PC-3 (cell line): Measurements from ENCODE around the gene KISS1. TPM values are rescaled to one million over a fixed set of nuclear protein-coding genes. Genes with fewer than 3 reads are reported as not detected.

ENCODE experiments used
- ATAC-seq: fragments of 200-7000 bp; cut with Tn5 transposase; 2 replicates; pipeline ENCODE4 v1.9.1; 2020; ENCODE audit warnings: mild to moderate bottlenecking, moderate library complexity
- BruUV-seq: library from RNA; stranded (reverse); fragments of 400-500 nt; replicated peaks from 2 replicates; lab custom pipeline; 2021; lab: Mats Ljungman, UMichigan
- CTCF ChIA-PET: fragments of 300-600 bp; sonication (Branson Sonifier 250); formaldehyde crosslinking; loops from one replicate; lab custom pipeline; 2022; ENCODE audit warnings: antibody characterized with exemption; lab: Charles Lee
- POLR2A ChIA-PET: fragments of 300-600 bp; sonication (Branson Sonifier 250); formaldehyde crosslinking; loops from one replicate; lab custom pipeline; 2022; ENCODE audit warnings: antibody characterized with exemption; ENCODE audit not compliant: unreplicated experiment; lab: Charles Lee
- DNase-seq: peaks from one replicate; pipeline ENCODE4 v3.0.0-alpha.2; 2015
- H2AFZ ChIP-seq: fragments of 300-600 bp; sonication (generic); 2 replicates; pipeline ENCODE4 v1.6.0; 2016; ENCODE audit warnings: antibody characterized with exemption, low read length
- H3F3A ChIP-seq: fragments of 300-600 bp; sonication (generic); one replicate; pipeline ENCODE4 v1.6.0; 2017; ENCODE audit warnings: antibody characterized with exemption, low read length, control low read depth, mild to moderate bottlenecking; ENCODE audit not compliant: unreplicated experiment
- H3K27ac ChIP-seq: fragments of 300-600 bp; sonication (generic); 2 replicates; pipeline ENCODE4 v1.5.1; 2016; ENCODE audit warnings: mild to moderate bottlenecking, low read length
- H3K27me3 ChIP-seq: fragments of 300-600 bp; sonication (generic); 2 replicates; pipeline ENCODE4 v1.6.1; 2016; ENCODE audit warnings: low read length, mixed read lengths
- H3K36me3 ChIP-seq: fragments of 300-600 bp; sonication (generic); 2 replicates; pipeline ENCODE4 v1.6.1; 2016; ENCODE audit warnings: low read depth, mixed run types, low read length, mixed read lengths
- H3K4me1 ChIP-seq: fragments of 300-600 bp; sonication (generic); 2 replicates; pipeline ENCODE4 v1.5.1; 2016; ENCODE audit warnings: low read length; ENCODE audit not compliant: insufficient read depth
- H3K4me2 ChIP-seq: fragments of 300-600 bp; sonication (generic); 2 replicates; pipeline ENCODE4 v1.6.0; 2016; ENCODE audit warnings: low read length
- H3K4me3 ChIP-seq: fragments of 300-600 bp; sonication (generic); 2 replicates; pipeline ENCODE4 v1.5.1; 2016; ENCODE audit warnings: mild to moderate bottlenecking, low read length, mixed read lengths
- H3K79me2 ChIP-seq: fragments of 300-600 bp; sonication (generic); 2 replicates; pipeline ENCODE4 v1.6.1; 2017; ENCODE audit warnings: low read length, mixed read lengths
- H3K9ac ChIP-seq: fragments of 300-600 bp; sonication (generic); 2 replicates; pipeline ENCODE4 v1.6.0; 2016; ENCODE audit warnings: mild to moderate bottlenecking, low read length
- H3K9me2 ChIP-seq: fragments of 300-600 bp; sonication (generic); replicated peaks from 2 replicates; pipeline ENCODE4 v1.6.1; 2016; ENCODE audit warnings: mixed run types, low read length, mixed read lengths
- H3K9me3 ChIP-seq: fragments of 300-600 bp; sonication (generic); 2 replicates; pipeline ENCODE4 v1.6.1; 2016; ENCODE audit warnings: low read length, mixed read lengths
- H4K20me1 ChIP-seq: fragments of 300-600 bp; sonication (generic); 2 replicates; pipeline ENCODE4 v1.6.1; 2016; ENCODE audit warnings: low read length, mixed read lengths
- EZH2 ChIP-seq: fragments of 300-600 bp; sonication (generic); IDR thresholded peaks from one replicate; pipeline ENCODE4 v1.6.1; 2017; ENCODE audit warnings: antibody characterized with exemption, mild to moderate bottlenecking, low read length; ENCODE audit not compliant: unreplicated experiment
- EZH2phosphoT487 ChIP-seq: fragments of 300-600 bp; sonication (generic); IDR thresholded peaks from 2 replicates; pipeline ENCODE4 v1.6.1; 2018; ENCODE audit warnings: mild to moderate bottlenecking, antibody characterized with exemption, low read length, borderline replicate concordance
- intact Hi-C: fragments of 100-400 bp; cut with micrococcal nuclease; formaldehyde crosslinking; loops from 2 replicates; pipeline ENCODE4 v1.9.0; 2023
- total RNA-seq: library from RNA; depleted of rRNA; stranded (reverse); fragments of >200 nt; gene quantifications from 2 replicates; pipeline ENCODE4 v1.2.3, GENCODE V29; 2014
- TF ChIP-seq, protein P1 (sequence below): fragments of 300-600 bp; sonication (generic); conservative IDR thresholded peaks from 2 replicates; pipeline ENCODE4 v1.5.1; 2017; ENCODE audit warnings: antibody characterized with exemption, low read depth, mild to moderate bottlenecking, low read length

Gene KISS1
- total RNA-seq, 1 experiment from 2014 or later, result 12.3 TPM

DNA sequence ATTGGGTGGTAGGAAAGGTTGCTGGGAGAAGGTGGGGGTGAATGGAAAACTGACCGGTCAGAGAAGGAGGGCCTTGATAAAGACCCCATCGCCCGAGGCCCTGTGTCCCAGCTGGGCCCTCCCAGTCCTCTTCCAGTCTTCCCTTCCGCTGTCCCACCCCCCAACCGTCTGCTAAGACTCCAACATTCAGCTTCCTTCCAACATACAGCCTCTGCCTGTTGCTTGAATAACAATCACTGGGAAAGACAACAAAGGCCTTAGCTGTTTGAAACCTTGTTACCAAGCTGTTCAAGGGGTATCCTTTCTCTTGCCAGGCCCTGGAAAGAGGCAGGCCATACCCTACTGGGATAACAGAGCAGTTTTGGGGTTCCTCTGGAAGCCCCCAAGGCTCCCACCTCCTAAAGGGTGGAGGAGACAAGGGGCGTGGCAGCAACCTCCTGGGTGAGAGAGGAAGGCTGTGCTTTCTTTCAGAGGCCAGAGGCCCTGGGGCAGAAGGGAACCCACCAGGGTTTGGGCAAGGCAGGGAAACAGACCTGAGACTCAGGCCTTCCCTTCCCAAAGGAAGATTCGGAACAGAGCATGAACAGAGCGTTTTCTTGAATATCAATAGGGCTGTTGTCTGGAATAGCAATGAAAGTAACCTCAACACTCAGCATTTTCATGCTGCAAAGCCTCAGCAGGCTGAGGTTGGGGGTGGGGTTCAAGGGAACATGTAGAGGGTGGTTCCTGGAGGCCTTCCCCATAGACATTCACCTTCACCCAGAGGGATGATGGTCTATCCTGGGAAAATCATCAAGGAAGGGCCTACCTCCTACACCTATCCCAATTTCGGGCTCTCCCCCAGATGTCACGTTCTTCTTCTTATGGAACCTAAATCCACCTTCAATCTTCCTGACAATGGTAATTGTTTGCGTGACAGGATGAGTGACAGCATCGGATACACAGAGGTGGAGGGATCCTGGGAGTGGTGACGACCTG, 48.6 kb downstream of the KISS1 start:
- H3K9me2 ChIP-seq, result no peaks in the 10 kb centered on the region
- DNase-seq, result no peak
- intact Hi-C loops, result no loop called here
- no peak overlapping the region for H3K4me3 ChIP-seq
- H3K36me3 ChIP-seq, result no peaks in the 10 kb centered on the region
- no peak for ATAC-seq
- no peaks in the 10 kb centered on the region for H3K9me3 ChIP-seq
- peaks cover 12% of the 10 kb centered on the region; the same call in 1 of the 2 replicates for H3K4me1 ChIP-seq
- no peaks in the 10 kb centered on the region for H4K20me1 ChIP-seq
- no peak overlapping the region for H2AFZ ChIP-seq
- ChIA-PET POLR2A (no interaction called here), CTCF (no interaction called here)
- no peaks in the 10 kb centered on the region for H3K27me3 ChIP-seq
- H3K9ac ChIP-seq, result no peak overlapping the region
- no peak overlapping the region for H3K4me2 ChIP-seq
- TF ChIP-seq, protein P1, sequence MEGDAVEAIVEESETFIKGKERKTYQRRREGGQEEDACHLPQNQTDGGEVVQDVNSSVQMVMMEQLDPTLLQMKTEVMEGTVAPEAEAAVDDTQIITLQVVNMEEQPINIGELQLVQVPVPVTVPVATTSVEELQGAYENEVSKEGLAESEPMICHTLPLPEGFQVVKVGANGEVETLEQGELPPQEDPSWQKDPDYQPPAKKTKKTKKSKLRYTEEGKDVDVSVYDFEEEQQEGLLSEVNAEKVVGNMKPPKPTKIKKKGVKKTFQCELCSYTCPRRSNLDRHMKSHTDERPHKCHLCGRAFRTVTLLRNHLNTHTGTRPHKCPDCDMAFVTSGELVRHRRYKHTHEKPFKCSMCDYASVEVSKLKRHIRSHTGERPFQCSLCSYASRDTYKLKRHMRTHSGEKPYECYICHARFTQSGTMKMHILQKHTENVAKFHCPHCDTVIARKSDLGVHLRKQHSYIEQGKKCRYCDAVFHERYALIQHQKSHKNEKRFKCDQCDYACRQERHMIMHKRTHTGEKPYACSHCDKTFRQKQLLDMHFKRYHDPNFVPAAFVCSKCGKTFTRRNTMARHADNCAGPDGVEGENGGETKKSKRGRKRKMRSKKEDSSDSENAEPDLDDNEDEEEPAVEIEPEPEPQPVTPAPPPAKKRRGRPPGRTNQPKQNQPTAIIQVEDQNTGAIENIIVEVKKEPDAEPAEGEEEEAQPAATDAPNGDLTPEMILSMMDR, result no peak
- TF ChIP-seq EZH2phosphoT487, result no peak
- no peak for TF ChIP-seq EZH2
- BruUV-seq, result no TSS peak
- H3F3A ChIP-seq, result no peaks in the 10 kb centered on the region
- H3K79me2 ChIP-seq, result no peaks in the 10 kb centered on the region
- H3K27ac ChIP-seq, result no peak overlapping the region

DNA sequence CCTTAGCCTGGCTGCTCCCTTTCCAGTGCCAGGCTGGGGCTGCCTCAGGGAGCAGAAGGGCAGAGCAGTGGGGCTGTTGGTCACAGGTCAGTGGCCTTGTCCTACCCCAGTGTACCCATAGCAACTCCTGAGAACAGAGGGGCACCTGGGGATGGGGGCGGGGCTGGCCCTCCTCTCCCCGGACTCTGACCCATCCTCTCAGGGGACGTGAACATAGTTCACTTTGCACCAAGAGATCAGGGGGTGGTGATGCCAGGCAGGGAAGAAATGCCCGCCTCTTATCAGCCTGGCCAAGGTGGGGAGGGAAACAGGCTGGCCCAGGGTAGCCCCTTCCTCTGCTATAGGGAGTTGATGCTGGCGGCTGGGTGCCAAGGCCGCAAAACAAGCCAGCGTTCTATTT, 49.3 kb downstream of the KISS1 start:
- TF ChIP-seq EZH2 (no peak), EZH2phosphoT487 (no peak)
- TF ChIP-seq, protein P1, result no peak
- ATAC-seq (no peak), DNase-seq (no peak)
- POLR2A ChIA-PET, result no interaction called here
- H3K4me1 ChIP-seq, result 0 out of 2 replicates have a peak, but pooled peaks cover 8% of the 10 kb centered on the region
- no peak overlapping the region for H3K4me2 ChIP-seq
- H3K9me3 ChIP-seq, result no peaks in the 10 kb centered on the region
- no peaks in the 10 kb centered on the region for H3K9me2 ChIP-seq
- H3K27ac ChIP-seq, result no peak overlapping the region
- H2AFZ ChIP-seq, result no peak overlapping the region
- H3F3A ChIP-seq, result no peaks in the 10 kb centered on the region
- CTCF ChIA-PET, result no interaction called here
- H3K27me3 ChIP-seq, result no peaks in the 10 kb centered on the region
- no peaks in the 10 kb centered on the region for H3K79me2 ChIP-seq
- no TSS peak for BruUV-seq
- intact Hi-C loops, result no loop called here
- no peaks in the 10 kb centered on the region for H4K20me1 ChIP-seq
- H3K9ac ChIP-seq, result no peak overlapping the region
- no peaks in the 10 kb centered on the region for H3K36me3 ChIP-seq
- no peak overlapping the region for H3K4me3 ChIP-seq

DNA sequence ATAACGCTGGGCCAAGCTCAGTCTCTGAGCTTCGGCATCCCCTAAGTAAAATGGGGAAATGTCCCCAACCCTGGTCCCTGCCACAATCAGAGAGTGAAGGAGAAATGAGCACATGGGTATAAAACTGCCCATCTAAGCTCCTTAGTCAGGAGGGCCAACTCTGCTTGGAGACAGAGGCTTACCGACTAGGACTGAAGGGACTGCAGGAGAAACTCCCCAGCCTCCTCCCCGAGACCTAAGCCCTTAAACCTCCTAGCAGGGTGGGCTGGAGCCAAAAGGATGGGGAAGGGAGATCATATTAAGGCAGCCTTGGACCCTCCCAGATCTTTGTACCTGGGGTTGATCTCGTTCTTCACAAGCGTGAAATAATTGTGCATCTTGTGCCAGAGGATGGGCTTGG, 50.0 kb downstream of the KISS1 start:
- ChIA-PET CTCF (no interaction called here), POLR2A (no interaction called here)
- H3K9ac ChIP-seq, result no peak overlapping the region
- no peaks in the 10 kb centered on the region for H3F3A ChIP-seq
- H3K4me1 ChIP-seq, result 0 out of 2 replicates have a peak, but pooled peaks cover 6% of the 10 kb centered on the region
- H3K4me2 ChIP-seq, result no peak overlapping the region
- H3K27me3 ChIP-seq, result no peaks in the 10 kb centered on the region
- H3K79me2 ChIP-seq, result no peaks in the 10 kb centered on the region
- no TSS peak for BruUV-seq
- no peak overlapping the region for H2AFZ ChIP-seq
- no peaks in the 10 kb centered on the region for H4K20me1 ChIP-seq
- no peaks in the 10 kb centered on the region for H3K36me3 ChIP-seq
- ATAC-seq (no peak), DNase-seq (no peak)
- H3K27ac ChIP-seq, result no peak overlapping the region
- H3K4me3 ChIP-seq, result no peak overlapping the region
- intact Hi-C loops, result no loop called here
- H3K9me2 ChIP-seq, result no peaks in the 10 kb centered on the region
- no peaks in the 10 kb centered on the region for H3K9me3 ChIP-seq
- TF ChIP-seq, protein P1, result no peak
- TF ChIP-seq EZH2phosphoT487 (no peak), EZH2 (no peak)
